BJ (cell line): ENCODE measurements around the gene CENPB. TPM values are rescaled to one million over a fixed set of nuclear protein-coding genes. Genes with fewer than 3 reads are reported as not detected.
A peak's percentile ranks its signal among the peaks of the same experiment; 100 is the strongest.

Source experiments
- CTCF ChIA-PET: fragments of 350-600 bp; formaldehyde crosslinking; extraction: SDS; loops from one replicate; lab custom pipeline; 2021; ENCODE audit warnings: antibody characterized with exemption, inconsistent platforms; lab: Yijun Ruan, JAX
- POLR2A ChIA-PET: fragments of 300-600 bp; sonication (Branson Sonifier 250); formaldehyde crosslinking; extraction: SDS; loops from one replicate; lab custom pipeline; 2021; ENCODE audit warnings: antibody characterized with exemption; lab: Charles Lee
- DNase-seq: peaks from one replicate; pipeline ENCODE4 v3.0.0-alpha.2; 2011; ENCODE audit warnings: low read depth
- H3K27me3 ChIP-seq: 2 replicates; pipeline ENCODE4 v1.6.0; 2011; ENCODE audit warnings: low read length; ENCODE audit not compliant: control insufficient read depth, insufficient read depth
- H3K36me3 ChIP-seq: 2 replicates; pipeline ENCODE4 v1.5.1; 2011; ENCODE audit warnings: low read length; ENCODE audit not compliant: control insufficient read depth, insufficient read depth
- H3K4me3 ChIP-seq: 2 replicates; pipeline ENCODE4 v1.5.1; 2011; ENCODE audit warnings: low read depth, mild to moderate bottlenecking, control low read depth, low read length
- polyA plus RNA-seq: library from polyadenylated mRNA; depleted of rRNA; stranded (reverse); fragments of >200 nt; gene quantifications from 2 replicates; pipeline ENCODE4 v1.2.3, GENCODE V29; 2011
- TF ChIP-seq, protein P1 (sequence below): IDR thresholded peaks from 2 replicates; pipeline ENCODE4 v1.5.1; 2011; ENCODE audit warnings: low read depth, mild to moderate bottlenecking, control low read depth, inconsistent platforms, low read length, moderate library complexity; ENCODE audit not compliant: insufficient read depth

Gene CENPB
- polyA plus RNA-seq, 1 experiment = 47.5 TPM

DNA sequence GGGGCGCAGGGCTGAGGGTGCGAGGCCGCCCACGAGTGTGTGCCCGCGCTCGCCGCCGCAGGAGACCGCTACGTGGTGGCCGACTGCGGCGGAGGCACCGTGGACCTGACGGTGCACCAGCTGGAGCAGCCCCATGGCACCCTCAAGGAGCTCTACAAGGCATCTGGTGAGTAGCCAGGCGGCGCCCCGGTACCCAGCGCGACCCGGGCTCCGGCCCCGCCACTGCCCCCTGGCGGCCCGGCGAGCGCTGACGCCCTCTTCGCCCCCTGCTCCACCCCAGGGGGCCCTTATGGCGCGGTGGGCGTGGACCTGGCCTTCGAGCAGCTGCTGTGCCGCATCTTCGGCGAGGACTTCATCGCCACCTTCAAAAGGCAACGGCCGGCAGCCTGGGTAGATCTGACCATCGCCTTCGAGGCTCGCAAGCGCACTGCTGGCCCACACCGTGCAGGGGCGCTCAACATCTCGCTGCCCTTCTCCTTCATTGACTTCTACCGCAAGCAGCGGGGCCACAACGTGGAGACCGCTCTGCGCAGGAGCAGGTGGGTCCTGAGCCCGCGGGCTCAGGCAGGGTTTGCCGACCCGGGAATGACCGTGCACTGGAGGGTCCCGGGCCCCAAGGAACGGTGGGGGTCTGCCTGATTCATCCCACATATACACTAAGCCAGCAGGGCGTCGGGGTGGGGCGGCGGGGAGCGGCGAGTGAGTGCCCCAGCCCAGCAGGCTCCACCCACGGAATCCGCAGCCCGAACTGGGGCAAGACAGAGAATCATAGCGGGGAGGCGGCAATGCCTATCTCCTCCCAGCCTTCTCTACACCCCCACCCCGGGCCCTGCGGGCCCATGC lies 36.6 kb downstream of the CENPB start:
- no peaks in the 10 kb centered on the region for H3K36me3 ChIP-seq
- CTCF ChIA-PET = interaction anchor here (0.5 to 2.1 kb wide), 7 partner anchors 13 to 73 kb away, joined by 3 to 6 read pairs (median 4); partner anchors contain the start of genes AP5S1 and CENPB
- no peak for DNase-seq
- POLR2A ChIA-PET = no interaction called here
- TF ChIP-seq, protein P1, sequence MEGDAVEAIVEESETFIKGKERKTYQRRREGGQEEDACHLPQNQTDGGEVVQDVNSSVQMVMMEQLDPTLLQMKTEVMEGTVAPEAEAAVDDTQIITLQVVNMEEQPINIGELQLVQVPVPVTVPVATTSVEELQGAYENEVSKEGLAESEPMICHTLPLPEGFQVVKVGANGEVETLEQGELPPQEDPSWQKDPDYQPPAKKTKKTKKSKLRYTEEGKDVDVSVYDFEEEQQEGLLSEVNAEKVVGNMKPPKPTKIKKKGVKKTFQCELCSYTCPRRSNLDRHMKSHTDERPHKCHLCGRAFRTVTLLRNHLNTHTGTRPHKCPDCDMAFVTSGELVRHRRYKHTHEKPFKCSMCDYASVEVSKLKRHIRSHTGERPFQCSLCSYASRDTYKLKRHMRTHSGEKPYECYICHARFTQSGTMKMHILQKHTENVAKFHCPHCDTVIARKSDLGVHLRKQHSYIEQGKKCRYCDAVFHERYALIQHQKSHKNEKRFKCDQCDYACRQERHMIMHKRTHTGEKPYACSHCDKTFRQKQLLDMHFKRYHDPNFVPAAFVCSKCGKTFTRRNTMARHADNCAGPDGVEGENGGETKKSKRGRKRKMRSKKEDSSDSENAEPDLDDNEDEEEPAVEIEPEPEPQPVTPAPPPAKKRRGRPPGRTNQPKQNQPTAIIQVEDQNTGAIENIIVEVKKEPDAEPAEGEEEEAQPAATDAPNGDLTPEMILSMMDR = peak; percentile 31; the same call in 1 of the 2 replicates
- no peaks in the 10 kb centered on the region for H3K27me3 ChIP-seq
- no peak overlapping the region for H3K4me3 ChIP-seq

GRCh38 chr20:3749087-3749688 lies 37.4 kb downstream of the CENPB start:
- Histone ChIP-seq H3K36me3 (no peaks in the 10 kb centered on the region), H3K27me3 (no peaks in the 10 kb centered on the region), H3K4me3 (no peak overlapping the region)
- ChIA-PET POLR2A (no interaction called here), CTCF (interaction anchor here (0.5 to 2.1 kb wide), 9 partner anchors 12 to 186 kb away, joined by 3 to 6 read pairs (median 3); partner anchors contain the start of genes AP5S1 and CENPB)
- TF ChIP-seq, protein P1 = no peak
- DNase-seq = no peak

GRCh38 chr20:3748073-3748472 lies 38.5 kb downstream of the CENPB start:
- POLR2A ChIA-PET = no interaction called here
- TF ChIP-seq, protein P1 = no peak
- no peak for DNase-seq
- Histone ChIP-seq H3K36me3 (no peaks in the 10 kb centered on the region), H3K27me3 (0 out of 2 replicates have a peak, but pooled peaks cover 2% of the 10 kb centered on the region), H3K4me3 (no peak overlapping the region)
- CTCF ChIA-PET = interaction anchor here (1.2 to 2.1 kb wide), 5 partner anchors 12 to 185 kb away, joined by 3 to 6 read pairs (median 4); no protein-coding TSS in a partner anchor

DNA sequence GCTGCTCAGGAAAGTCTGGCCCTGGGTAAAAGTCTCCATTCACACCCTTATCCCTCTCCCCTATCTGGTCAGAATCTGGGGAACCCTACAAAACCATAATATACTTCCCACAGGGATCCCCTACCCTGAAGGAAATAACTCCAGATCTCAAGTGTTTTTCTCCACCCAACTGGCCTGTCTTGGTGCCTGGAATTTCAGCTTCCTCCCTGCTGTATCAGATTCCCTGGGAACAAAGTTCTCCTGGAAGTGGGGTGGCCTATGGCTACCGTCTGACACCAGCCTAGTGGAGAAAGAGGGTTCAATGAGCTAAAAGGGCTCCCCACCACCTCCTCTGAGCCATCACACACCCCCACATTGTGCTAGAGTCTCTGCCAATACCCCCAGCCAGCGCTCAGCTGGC lies 39.1 kb downstream of the CENPB start:
- DNase-seq = no peak
- ChIA-PET CTCF (interaction anchor here (1.3 to 1.4 kb wide), 2 partner anchors 16 to 71 kb away, joined by 3 to 5 read pairs; no protein-coding TSS in a partner anchor), POLR2A (interaction anchor here (0.6 kb wide), 1 partner anchor 134 kb away, joined by 3 read pairs; no protein-coding TSS in a partner anchor)
- no peak overlapping the region for H3K4me3 ChIP-seq
- no peaks in the 10 kb centered on the region for H3K36me3 ChIP-seq
- TF ChIP-seq, protein P1 = no peak
- 0 out of 2 replicates have a peak, but pooled peaks cover 2% of the 10 kb centered on the region for H3K27me3 ChIP-seq
